Activated T-helper 17 cell treated with anti-CD3 and anti-CD28 coated beads, Interleukin-2, amount 50 U/mL, for 72 hours (primary cell): ENCODE data around the gene FXR1. TPM values are rescaled to one million over a fixed set of nuclear protein-coding genes. Genes with fewer than 3 reads are reported as not detected.
"Not testable (repeated sequence)": the region's sequence is repeated elsewhere in the genome, so short reads cannot be mapped to it uniquely, and the experiment has no call there.

Experiments used
- ATAC-seq: fragments of 150-1000 bp; cut with Tn5 transposase; replicated peaks from 2 replicates; pipeline ENCODE4 v1.10.0; 2021; ENCODE audit warnings: mild to moderate bottlenecking, moderate library complexity
- H3K27ac Mint-ChIP-seq: one replicate; pipeline ENCODE4 v1.8.0; 2022; ENCODE audit warnings: mixed read lengths
- H3K27me3 Mint-ChIP-seq: one replicate; pipeline ENCODE4 v1.8.0; 2022; ENCODE audit warnings: mixed read lengths
- H3K36me3 Mint-ChIP-seq: one replicate; pipeline ENCODE4 v1.8.0; 2022; ENCODE audit warnings: low read depth, mild to moderate bottlenecking, mixed read lengths
- H3K4me1 Mint-ChIP-seq: one replicate; pipeline ENCODE4 v1.8.0; 2022; ENCODE audit warnings: mixed read lengths
- H3K4me3 Mint-ChIP-seq: one replicate; pipeline ENCODE4 v1.8.0; 2022; ENCODE audit warnings: mild to moderate bottlenecking, mixed read lengths
- H3K9me3 Mint-ChIP-seq: one replicate; pipeline ENCODE4 v1.8.0; 2022; ENCODE audit warnings: mixed read lengths
- total RNA-seq, 2 donors: library from RNA; stranded (reverse); gene quantifications; one replicate each; pipeline ENCODE4 v1.2.3, GENCODE V29; 2022

FXR1 gene
- total RNA-seq: 100 to 1,000 TPM; 130 to 205 TPM

DNA sequence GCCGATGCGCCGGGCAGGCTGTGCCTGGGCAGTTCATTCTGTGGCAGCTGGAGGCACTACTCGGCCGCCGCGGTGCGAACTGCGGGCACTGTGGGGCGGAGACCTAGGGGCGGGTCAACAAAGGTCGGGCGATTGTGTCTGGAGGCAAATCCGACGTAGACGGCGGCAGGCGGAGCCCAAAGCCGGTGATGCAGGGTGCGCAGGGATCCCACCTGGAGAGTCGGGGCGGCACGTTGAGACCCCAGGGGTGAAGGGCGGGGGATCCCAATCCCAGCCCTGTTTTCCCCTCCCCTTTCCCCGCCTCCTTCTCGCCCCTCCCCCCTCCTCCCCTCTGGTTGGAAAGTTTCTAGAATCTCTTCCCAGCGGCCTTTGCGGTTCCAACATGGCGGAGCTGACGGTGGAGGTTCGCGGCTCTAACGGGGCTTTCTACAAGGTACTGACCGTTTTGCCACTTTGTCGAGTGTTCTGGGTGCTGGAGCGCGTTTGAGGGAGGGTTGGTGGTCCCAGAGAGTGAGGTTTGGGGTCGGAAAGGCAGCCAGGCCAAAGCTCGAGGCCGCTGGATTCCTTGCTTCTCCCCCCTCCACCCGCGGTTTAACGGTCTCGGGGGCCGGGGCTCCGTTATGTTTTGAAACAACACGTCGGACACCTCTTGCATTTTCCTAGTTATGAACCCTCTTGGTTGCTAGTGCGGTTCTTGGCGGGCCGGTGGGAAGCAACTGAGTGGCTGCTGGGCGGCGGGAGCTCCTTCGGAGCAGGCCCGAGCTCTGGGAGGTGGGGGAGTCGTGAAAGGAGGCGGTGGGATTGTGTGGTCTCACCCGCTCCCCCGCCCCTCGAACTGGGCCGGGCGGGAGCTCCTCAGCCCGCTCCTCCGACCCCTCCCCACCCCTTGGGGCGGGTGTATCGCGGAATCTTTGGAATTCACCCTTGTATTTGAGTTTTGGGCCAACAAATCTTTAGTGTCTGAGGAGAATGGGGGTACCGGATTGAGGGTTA, at the start of gene FXR1:
Gene FXR1, plus strand, starts transcription at position 367 of the 993 bp plus-strand sequence. Its CDS starts 16 bp downstream, at position 383.
- peak within 1 kb of the TSS; percentile 88 for H3K4me3 Mint-ChIP-seq
- peaks cover 51% of the 10 kb centered on the region for H3K36me3 Mint-ChIP-seq
- H3K9me3 Mint-ChIP-seq: no peaks in the 10 kb centered on the region
- ATAC-seq: peak; percentile 98
- H3K27me3 Mint-ChIP-seq: no peaks in the 10 kb centered on the region
- H3K4me1 Mint-ChIP-seq: peaks cover 15% of the 10 kb centered on the region
- H3K27ac Mint-ChIP-seq: peak within 1 kb of the TSS; percentile 93

DNA sequence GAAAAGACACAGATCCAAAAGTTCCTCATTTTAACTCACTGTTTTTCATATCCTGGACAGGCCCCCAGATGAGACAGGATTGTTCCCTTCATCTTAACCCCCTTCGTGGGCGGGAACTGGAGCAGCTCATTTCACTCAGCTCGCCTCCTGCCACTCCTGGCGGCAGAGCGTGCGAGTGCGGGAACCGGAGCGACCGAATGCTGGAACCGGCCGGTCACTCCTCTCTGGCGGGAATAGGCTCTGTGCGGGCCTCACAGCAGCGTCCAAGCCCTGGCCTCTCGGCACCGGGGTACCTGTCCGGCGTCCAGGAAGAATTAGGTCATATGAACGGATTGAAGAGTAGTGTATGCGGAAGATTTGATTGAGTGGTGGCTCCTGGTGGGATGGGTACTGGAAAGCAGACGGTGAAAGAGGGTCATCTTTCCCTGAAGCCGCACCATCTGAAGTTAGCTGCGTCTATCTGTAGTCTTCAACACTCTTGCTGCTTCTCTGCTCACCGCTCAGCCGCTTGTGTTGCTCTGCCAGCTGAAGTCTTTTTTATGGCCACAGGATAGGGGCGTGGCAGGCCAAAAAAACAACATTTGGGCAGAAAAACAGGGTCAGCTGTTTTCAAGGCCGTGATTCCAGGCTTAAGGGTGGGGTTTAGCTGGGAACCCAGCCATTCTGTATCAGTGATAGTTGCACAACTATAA, 42.3 kb upstream of the FXR1 start:
- Mint-ChIP-seq H3K4me1 (no peaks in the 10 kb centered on the region), H3K9me3 (no peaks in the 10 kb centered on the region), H3K36me3 (no peaks in the 10 kb centered on the region), H3K4me3 (no peak overlapping the region), H3K27me3 (peaks cover 22% of the 10 kb centered on the region), H3K27ac (no peak overlapping the region)
- no peak for ATAC-seq

DNA sequence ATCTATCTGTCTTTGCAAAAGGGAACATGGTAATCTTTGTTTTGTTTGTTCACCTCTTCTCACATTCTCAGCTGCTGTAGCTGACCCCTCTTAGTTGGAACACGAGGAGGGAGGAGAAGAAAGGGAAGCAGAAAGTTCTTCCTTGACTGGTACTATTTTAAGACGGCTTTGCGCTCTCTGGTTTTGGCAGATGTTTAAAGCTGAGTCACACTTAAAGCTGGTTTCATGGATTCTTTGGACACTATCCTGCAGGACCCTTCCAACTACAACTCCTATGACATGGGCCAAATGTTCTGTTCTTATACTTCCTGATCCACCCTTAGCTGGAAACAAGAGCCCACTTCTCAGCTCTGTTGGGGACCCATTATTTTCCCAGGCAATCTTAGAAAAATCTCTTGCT, 40.6 kb upstream of the FXR1 start:
- Mint-ChIP-seq H3K9me3 (no peaks in the 10 kb centered on the region), H3K4me3 (no peak overlapping the region), H3K27me3 (peaks cover 29% of the 10 kb centered on the region), H3K27ac (no peak overlapping the region), H3K36me3 (no peaks in the 10 kb centered on the region), H3K4me1 (no peaks in the 10 kb centered on the region)
- ATAC-seq: no peak

DNA sequence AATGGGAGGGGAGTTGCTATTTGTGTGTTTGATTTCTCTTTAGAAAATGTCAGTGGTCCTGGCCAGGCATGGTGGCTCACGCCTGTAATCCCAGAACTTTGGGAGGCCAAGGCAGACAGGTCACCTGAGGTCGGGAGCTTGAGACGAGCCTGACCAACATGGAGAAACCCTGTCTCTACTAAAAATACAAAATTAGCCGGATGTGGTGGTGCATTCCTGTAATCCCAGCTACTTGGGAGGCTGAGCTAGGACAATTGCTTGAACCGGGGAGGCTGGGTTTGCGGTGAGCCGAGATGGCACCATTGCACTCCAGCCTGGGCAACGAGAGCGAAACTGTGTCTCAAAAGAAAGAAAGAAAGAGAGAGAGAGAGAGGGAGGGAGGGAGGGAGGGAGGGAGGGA, 40.0 kb upstream of the FXR1 start:
- not testable (repeated sequence) for H3K4me3 Mint-ChIP-seq, ATAC-seq, H3K36me3 Mint-ChIP-seq, H3K9me3 Mint-ChIP-seq, H3K4me1 Mint-ChIP-seq, H3K27ac Mint-ChIP-seq
- peaks cover 32% of the 10 kb centered on the region for H3K27me3 Mint-ChIP-seq

DNA sequence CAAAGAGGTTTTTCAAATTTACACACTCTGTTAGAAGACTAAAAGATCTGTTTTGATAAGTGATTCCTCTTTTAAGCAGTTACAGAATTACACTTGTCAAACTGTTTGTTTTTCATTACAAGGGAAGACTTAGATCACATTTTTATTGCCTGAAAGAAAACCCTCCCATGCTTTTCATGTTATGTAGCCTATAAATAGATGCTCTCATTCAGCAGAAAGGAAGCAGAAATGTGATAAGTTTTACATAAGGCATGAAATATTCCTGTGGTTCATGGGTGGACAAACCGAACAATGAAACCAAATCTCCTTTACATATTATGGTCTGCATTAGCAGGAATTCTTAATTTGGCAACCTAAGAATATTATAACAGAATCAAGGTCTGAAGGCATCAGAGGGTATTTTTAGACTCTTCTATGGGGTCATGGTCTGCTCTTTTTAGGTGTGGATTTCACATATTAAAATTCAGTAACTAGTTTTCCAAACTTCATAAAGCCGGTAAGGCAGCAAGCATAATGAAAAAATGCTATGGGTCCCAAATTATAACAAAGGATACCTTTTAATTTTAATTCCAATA, 37.3 kb upstream of the FXR1 start:
- H3K4me3 Mint-ChIP-seq: no peak overlapping the region
- H3K27ac Mint-ChIP-seq: no peak overlapping the region
- ATAC-seq: no peak
- H3K27me3 Mint-ChIP-seq: peaks cover 22% of the 10 kb centered on the region
- H3K9me3 Mint-ChIP-seq: no peaks in the 10 kb centered on the region
- H3K36me3 Mint-ChIP-seq: no peaks in the 10 kb centered on the region
- no peaks in the 10 kb centered on the region for H3K4me1 Mint-ChIP-seq

DNA sequence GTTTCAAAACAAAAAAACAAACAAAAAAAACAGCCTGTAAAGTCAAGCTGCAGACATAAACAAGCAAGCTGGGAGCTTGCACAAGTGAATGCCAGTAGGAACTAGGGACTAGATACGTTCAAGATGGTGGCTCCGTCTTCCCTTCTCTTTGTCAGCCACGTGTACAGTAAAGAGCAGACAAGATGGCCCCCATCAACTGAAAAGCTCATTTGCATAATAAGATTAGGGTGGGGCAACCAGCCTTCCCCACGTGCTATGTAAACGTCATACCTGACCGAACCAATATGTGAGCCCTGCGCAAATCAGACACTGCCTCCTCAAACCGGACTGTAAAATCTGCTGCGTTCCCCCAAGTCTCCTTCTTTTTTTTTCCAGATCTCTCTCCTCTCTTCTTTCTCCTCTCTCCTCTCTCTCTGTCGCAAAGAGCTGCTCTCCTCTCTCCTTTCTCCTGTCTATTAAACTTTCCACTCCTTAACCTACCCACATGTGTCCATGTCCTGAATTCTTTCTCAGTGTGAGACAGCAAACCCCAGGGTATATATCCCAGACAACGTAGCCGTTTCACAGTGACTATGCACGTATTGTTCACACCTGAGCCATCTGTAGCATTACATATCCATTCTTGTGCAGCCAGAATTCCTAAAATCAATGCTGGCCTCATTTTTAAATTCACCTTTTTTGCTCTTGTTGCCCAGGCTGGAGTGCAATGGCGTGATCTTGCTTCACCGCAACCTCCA, 31.2 kb upstream of the FXR1 start:
- Mint-ChIP-seq H3K27me3 (peaks cover 28% of the 10 kb centered on the region), H3K4me3 (no peak overlapping the region), H3K36me3 (no peaks in the 10 kb centered on the region), H3K4me1 (no peaks in the 10 kb centered on the region), H3K9me3 (no peaks in the 10 kb centered on the region), H3K27ac (no peak overlapping the region)
- no peak for ATAC-seq

DNA sequence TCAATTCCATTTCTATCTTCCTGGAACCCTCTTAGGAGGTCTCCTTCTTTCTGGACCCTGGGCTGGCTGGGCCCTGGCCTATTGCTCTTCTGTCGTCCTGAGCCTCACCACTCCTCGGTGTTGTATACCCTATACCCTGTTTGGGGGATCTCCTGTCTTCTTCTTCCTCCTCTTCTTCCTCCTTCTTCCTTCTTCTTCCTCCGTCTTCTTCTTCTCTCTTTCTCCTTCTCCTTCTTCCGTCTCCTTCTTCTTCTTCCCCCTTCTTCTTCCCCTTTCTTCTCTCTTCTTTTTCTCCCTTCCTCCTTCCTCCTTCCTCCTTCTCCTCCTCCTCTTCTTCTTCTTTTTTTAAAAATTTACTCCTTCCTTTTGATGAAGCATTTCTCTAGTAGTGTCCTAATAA, 30.4 kb upstream of the FXR1 start:
- Mint-ChIP-seq H3K9me3 (peaks cover 3% of the 10 kb centered on the region), H3K27me3 (peaks cover 25% of the 10 kb centered on the region), H3K36me3 (no peaks in the 10 kb centered on the region), H3K4me1 (no peaks in the 10 kb centered on the region), H3K4me3 (no peak overlapping the region), H3K27ac (no peak overlapping the region)
- ATAC-seq: no peak

DNA sequence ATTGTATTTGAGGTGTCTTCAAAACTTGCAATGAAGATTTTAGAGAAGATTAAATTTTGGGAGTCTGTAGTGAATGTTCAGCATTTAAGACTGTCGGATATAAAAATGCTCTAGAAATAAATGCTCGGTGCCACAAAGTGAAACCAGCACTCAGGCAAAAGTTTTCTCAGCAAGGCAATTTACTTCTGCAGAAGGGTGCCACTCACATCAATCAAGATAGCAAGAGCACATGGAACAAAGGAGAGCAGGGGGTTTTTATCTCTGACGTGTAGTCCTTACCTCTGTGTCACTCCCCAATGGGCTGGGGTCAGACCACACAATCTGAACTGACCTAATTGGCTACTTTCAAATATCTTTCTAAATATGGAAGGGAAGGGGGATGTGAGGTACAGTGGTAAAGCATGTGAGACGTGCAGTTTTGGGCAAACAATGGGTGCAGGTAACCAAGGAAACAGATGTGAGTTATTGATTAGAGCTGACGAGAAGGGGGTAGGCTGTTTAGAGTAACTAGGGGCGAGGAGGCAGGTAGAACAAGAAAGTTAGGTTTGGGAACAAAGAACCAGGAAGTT, 23.4 kb upstream of the FXR1 start:
- Mint-ChIP-seq H3K9me3 (peaks cover 17% of the 10 kb centered on the region), H3K4me1 (no peaks in the 10 kb centered on the region), H3K27ac (no peak overlapping the region), H3K4me3 (no peak overlapping the region), H3K36me3 (no peaks in the 10 kb centered on the region), H3K27me3 (peaks cover 9% of the 10 kb centered on the region)
- no peak for ATAC-seq

DNA sequence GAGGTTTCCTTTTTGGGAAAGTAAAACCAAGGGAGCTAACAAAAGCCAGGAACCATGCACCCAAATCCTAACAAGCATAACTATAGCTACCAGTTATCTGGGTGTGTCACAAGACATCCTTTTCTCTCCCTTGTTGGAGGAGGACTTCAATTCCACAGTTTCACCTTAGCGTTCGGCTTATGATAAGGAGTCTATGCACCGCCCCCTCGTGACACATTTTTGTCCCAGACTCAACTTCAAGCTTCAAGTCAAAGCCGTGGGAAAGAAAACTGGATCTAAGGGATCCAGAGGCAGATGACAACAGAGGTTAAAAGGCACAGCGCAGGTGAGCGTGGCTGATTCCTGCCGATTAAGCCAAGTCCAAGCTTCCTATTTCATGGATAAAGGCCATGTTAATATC, 13.9 kb upstream of the FXR1 start:
- peaks cover 12% of the 10 kb centered on the region for H3K9me3 Mint-ChIP-seq
- no peaks in the 10 kb centered on the region for H3K36me3 Mint-ChIP-seq
- H3K27ac Mint-ChIP-seq: no peak overlapping the region
- H3K4me3 Mint-ChIP-seq: no peak overlapping the region
- no peak for ATAC-seq
- H3K27me3 Mint-ChIP-seq: peaks cover 4% of the 10 kb centered on the region
- H3K4me1 Mint-ChIP-seq: no peaks in the 10 kb centered on the region

DNA sequence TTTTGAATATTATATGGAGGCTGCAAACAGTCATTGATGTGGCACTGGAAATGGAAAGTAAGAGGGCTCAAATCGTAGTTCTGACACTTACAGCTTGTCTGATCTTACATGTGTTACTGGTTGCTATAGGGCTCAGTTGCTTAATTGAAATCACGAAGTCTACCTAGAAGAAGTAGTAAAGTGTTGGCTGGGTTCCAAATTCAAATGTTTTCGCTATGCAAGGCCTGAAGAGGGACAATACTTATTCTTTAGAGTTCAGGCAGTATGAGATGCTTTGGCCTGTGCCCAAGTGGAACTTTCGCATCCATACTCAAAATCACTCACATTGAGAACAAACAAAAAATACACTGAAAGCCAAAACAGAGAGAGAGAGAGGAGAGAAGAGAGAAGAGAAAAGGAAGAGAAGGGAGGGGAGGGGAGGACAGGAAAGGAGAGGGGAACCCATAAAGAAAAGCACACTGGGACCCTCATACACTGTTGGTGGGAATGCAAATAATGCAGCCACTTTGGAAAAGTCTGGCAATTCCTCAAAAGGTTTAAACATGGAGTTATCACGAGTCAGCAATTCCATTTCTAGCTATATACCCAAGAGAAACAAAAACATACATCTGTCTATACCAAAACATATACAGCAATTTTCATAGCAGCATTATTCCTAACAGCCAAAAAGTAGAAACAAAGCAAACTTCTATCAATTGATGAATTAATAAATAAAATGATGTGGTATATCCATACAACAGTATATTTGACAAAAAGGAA, 2.9 kb upstream of the FXR1 start:
- H3K4me3 Mint-ChIP-seq: peak overlapping the region; percentile 25
- H3K9me3 Mint-ChIP-seq: no peaks in the 10 kb centered on the region
- H3K27me3 Mint-ChIP-seq: no peaks in the 10 kb centered on the region
- peak overlapping the region; percentile 25 for H3K27ac Mint-ChIP-seq
- peaks cover 21% of the 10 kb centered on the region for H3K36me3 Mint-ChIP-seq
- peaks cover 2% of the 10 kb centered on the region for H3K4me1 Mint-ChIP-seq
- ATAC-seq: no peak

DNA sequence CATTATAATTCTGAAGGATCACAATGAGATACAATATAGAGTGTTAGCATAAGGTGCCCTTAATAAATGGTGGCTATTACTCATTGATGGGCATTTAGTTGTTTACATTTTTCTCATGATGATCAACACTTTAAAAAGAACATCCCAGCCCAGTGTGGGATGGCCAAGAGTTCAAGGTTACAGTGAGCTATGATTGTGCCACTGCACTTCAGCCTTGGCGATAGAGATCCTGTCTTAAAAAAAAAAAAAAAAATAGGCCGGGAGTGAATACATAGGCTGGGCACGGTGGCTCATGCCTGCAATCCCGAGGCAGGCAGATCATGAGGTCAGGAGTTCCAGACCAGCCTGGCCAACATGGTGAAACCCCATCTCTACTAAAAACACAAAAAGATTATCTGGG, 1.6 kb upstream of the FXR1 start:
- H3K36me3 Mint-ChIP-seq: peaks cover 34% of the 10 kb centered on the region
- ATAC-seq: no peak
- H3K4me3 Mint-ChIP-seq: peak overlapping the region; percentile 88
- peaks cover 15% of the 10 kb centered on the region for H3K4me1 Mint-ChIP-seq
- H3K27ac Mint-ChIP-seq: no peak overlapping the region
- H3K27me3 Mint-ChIP-seq: no peaks in the 10 kb centered on the region
- no peaks in the 10 kb centered on the region for H3K9me3 Mint-ChIP-seq

DNA sequence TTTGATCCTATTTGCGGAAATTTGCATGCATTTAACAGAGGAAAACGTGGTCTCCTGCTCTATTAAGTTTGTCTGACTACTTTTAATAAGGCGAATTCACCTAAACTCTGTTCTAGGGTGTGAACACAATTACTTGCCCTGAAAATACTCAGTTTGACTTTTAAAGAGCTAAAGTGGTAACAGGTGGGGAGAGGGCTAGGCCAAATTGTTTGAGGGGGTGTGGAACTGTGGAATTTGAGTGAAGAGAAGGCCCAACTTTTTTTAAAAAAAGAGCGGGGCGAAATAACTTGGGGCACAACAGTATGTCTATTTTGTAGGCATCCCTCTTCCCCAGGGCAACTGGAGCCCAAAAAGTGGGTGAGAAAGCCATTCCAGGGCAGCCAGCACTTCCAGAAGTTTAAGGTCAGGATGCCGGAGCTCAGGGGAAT, 580 bp upstream of the FXR1 start:
- Mint-ChIP-seq H3K36me3 (peaks cover 44% of the 10 kb centered on the region), H3K4me1 (peaks cover 15% of the 10 kb centered on the region), H3K27ac (peak overlapping the region; percentile 93), H3K4me3 (peak overlapping the region; percentile 88), H3K27me3 (no peaks in the 10 kb centered on the region), H3K9me3 (no peaks in the 10 kb centered on the region)
- peak; percentile 4 for ATAC-seq

DNA sequence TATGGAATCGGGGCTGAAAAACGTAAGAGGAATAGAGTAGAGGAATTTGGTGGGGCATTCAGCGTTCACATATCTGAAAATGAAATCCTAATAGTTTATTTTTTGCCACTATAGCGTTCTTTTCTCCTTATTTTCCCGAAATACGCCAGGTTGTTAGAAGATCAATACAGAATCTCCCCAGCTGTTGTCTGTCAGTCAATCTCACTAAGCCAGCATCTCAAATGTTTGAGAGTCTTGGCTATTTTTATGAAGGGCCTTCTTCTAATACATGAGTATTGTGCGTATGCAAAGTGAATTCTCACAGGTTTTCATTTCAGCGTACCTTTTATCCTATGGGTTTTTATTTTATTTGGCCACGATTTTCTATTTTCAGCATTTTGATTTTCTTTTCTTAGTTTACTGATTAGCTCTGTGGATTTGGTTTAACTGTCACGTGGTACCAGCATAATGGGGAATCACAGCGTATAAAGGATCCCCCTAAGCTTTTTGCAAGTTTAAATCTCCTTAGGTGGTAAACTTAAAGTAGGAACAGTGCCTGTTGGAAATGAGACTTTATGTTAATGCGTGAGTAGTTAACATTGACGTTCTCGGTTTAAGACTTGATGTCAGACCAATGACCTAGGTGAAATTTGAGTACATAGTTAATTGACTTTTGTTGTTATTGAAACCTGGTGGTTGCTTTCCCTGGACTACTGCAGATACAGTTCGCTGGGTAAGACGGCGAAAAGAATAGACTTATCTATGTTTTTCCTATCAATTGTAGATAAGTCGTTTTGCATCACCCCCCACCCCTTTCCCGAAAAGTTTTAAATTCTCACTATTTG, 1.3 kb downstream of the FXR1 start:
- Mint-ChIP-seq H3K36me3 (peaks cover 63% of the 10 kb centered on the region), H3K27me3 (no peaks in the 10 kb centered on the region), H3K27ac (peak overlapping the region; percentile 93), H3K4me1 (peaks cover 15% of the 10 kb centered on the region), H3K4me3 (peak overlapping the region; percentile 88), H3K9me3 (no peaks in the 10 kb centered on the region)
- ATAC-seq: no peak
